ENCODE measurements around the gene NTRK1.

The NTRK1 gene

GRCh38 chr1:156815307-156815826 is 45.3 kb upstream of the NTRK1 start:
- TF ChIP-seq, protein P1, sequence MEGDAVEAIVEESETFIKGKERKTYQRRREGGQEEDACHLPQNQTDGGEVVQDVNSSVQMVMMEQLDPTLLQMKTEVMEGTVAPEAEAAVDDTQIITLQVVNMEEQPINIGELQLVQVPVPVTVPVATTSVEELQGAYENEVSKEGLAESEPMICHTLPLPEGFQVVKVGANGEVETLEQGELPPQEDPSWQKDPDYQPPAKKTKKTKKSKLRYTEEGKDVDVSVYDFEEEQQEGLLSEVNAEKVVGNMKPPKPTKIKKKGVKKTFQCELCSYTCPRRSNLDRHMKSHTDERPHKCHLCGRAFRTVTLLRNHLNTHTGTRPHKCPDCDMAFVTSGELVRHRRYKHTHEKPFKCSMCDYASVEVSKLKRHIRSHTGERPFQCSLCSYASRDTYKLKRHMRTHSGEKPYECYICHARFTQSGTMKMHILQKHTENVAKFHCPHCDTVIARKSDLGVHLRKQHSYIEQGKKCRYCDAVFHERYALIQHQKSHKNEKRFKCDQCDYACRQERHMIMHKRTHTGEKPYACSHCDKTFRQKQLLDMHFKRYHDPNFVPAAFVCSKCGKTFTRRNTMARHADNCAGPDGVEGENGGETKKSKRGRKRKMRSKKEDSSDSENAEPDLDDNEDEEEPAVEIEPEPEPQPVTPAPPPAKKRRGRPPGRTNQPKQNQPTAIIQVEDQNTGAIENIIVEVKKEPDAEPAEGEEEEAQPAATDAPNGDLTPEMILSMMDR (IDR thresholded peaks at IDR 0.05; ENCODE audit: control insufficient read depth, extremely low read depth, insufficient read depth), result no peak
- H3K4me3 ChIP-seq (ENCODE audit: low read depth, low read length), result no peak overlapping the region
- DNase-seq (ENCODE audit: low read depth), result no peak

DNA sequence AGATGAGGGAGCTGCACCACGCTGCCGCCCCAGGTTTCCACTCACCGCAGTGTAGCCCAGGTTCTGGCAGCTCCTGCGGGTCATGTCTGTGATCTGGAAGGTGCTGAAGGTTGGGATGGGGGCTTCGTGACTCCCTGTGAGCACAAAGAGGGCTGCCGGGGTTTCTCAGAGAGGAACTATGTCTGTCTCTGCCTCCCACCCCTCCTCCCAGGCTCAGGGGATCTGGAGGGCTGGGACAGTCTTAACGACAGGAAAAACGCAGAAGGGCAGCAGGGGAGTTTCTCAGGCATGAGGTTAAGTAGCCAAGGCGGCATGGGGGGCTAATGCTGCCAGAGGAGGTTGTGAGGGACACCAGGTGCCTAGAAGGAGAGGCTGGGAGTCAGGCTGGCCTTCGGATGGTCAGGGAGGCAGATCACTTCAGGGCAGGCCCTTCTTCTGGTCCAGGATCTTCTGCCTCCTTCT is 44.7 kb upstream of the NTRK1 start:
- TF ChIP-seq, protein P1 (IDR thresholded peaks at IDR 0.05; ENCODE audit: control insufficient read depth, extremely low read depth, insufficient read depth), result no peak
- H3K4me3 ChIP-seq (ENCODE audit: low read depth, low read length), result no peak overlapping the region
- DNase-seq (ENCODE audit: low read depth), result no peak

GRCh38 chr1:156816561-156817328 is 43.9 kb upstream of the NTRK1 start, which contains the start of gene SH2D2A:
TSS of gene SH2D2A (minus strand) at chr1:156816848. CDS start at chr1:156816708, 140 bp downstream.
- TF ChIP-seq, protein P1 (IDR thresholded peaks at IDR 0.05; ENCODE audit: control insufficient read depth, extremely low read depth, insufficient read depth), result no peak
- no peak for DNase-seq (ENCODE audit: low read depth)

DNA sequence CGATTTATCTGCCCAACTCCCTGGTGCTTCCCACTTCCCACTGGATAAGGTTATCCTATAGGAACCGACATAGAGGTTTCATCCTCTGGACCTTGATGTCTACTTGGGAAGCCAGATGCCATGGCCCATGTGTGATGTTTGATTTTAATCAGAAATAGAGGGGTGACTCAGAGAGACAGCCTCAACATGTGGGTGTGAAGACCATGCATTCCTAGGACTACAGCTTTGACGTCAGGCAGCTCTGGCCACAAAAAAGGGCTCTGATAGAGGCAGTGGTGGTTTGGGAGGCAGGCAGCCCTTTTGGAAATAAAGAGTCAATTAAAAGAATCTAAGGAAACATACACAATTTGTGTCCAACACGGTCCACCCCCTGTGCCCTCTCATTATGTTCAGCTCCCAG is 38.9 kb upstream of the NTRK1 start:
- no peak overlapping the region for H3K4me3 ChIP-seq (ENCODE audit: low read depth, low read length)
- no peak for DNase-seq (ENCODE audit: low read depth)
- TF ChIP-seq, protein P1 (IDR thresholded peaks at IDR 0.05; ENCODE audit: control insufficient read depth, extremely low read depth, insufficient read depth), result no peak

More at GRCh38 chr1:156816561-156817328, 43.9 kb upstream of the NTRK1 start, which contains the start of gene SH2D2A:
- no peak within 1 kb of the TSS for H3K4me3 ChIP-seq (ENCODE audit: low read depth, low read length)

DNA sequence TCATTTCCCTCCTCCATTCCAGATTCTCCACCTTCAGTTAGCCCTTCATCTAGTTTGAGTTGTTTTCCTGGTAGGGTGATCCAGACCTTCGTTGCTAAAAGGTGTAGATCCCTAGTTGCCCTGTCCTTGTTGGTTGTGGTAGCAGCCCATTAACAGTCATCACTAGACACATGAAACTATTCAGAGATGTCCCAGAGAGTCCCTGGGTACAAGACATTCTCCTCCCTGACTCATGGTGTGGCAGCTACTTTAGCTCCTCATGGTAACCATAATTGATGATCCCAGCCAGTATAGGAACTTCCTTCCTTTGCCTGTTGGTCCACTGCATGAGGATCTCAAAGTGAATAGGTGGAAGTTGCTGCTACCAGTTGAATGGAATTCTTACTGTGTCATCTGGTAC is 38.0 kb upstream of the NTRK1 start:
- DNase-seq (ENCODE audit: low read depth), result no peak
- TF ChIP-seq, protein P1 (IDR thresholded peaks at IDR 0.05; ENCODE audit: control insufficient read depth, extremely low read depth, insufficient read depth), result no peak

GRCh38 chr1:156823210-156823790 is 37.4 kb upstream of the NTRK1 start:
- H3K4me3 ChIP-seq (ENCODE audit: low read depth, low read length), result no peak overlapping the region
- TF ChIP-seq, protein P1 (IDR thresholded peaks at IDR 0.05; ENCODE audit: control insufficient read depth, extremely low read depth, insufficient read depth), result no peak
- DNase-seq (ENCODE audit: low read depth), result no peak

More for the DNA sequence above, 38.0 kb upstream of the NTRK1 start:
- no peak overlapping the region for H3K4me3 ChIP-seq (ENCODE audit: low read depth, low read length)
